Muscle of leg (tissue), 11 donors: ENCODE measurements around the gene BCAS3. TPM values are rescaled to one million over a fixed set of nuclear protein-coding genes. Genes with fewer than 3 reads are reported as not detected.
A peak's percentile ranks its signal among the peaks of the same experiment; 100 is the strongest.

ENCODE experiments used
- DNase-seq: peaks from one replicate; pipeline ENCODE4 v3.0.0; 2013
- H3K27ac ChIP-seq: one replicate; pipeline ENCODE4 v1.5.1; 2013; ENCODE audit warnings: mild to moderate bottlenecking, low read length, control low read depth
- H3K27me3 ChIP-seq: one replicate; pipeline ENCODE4 v1.6.1; 2013; ENCODE audit warnings: low read length; ENCODE audit not compliant: control insufficient read depth, insufficient read depth
- H3K36me3 ChIP-seq: one replicate; pipeline ENCODE4 v1.6.1; 2013; ENCODE audit warnings: low read length; ENCODE audit not compliant: control insufficient read depth, insufficient read depth
- H3K4me1 ChIP-seq: one replicate; pipeline ENCODE4 v1.6.1; 2013; ENCODE audit warnings: low read length; ENCODE audit not compliant: control insufficient read depth, insufficient read depth
- H3K4me3 ChIP-seq: one replicate; pipeline ENCODE4 v1.5.1; 2013; ENCODE audit warnings: low read length, control low read depth
- H3K9me3 ChIP-seq: replicated peaks from 2 replicates; pipeline ENCODE4 v1.6.1; 2013; ENCODE audit warnings: low read depth, low read length; ENCODE audit not compliant: control insufficient read depth
- WGBS: methylation state at CpG from one replicate; pipeline ENCODE4 v1.1.5; 2013; ENCODE audit warnings: missing lambda C conversion rate; ENCODE audit not compliant: insufficient coverage; 5-methylcytosine and 5-hydroxymethylcytosine counted together
- polyA plus RNA-seq, 8 donors: library from polyadenylated mRNA; unstranded; fragments of 120-200 nt; gene quantifications; one replicate each; pipeline versions ENCODE4 v1.2.1 to v1.2.3, GENCODE V29; 2013; ENCODE audit warnings: inconsistent platforms in 1 of 8, low replicate concordance in 1 of 8; ENCODE audit not compliant: insufficient read length in 8 of 8, insufficient read depth in 1 of 8
- total RNA-seq: library from RNA; stranded (reverse); fragments of 120-200 nt; gene quantifications from one replicate; pipeline ENCODE4 v1.2.4, GENCODE V29; 2013

BCAS3 gene
- total and polyA plus RNA-seq, 9 donors: 7.6 to 15.8 (median 9.5) TPM

- H3K36me3 ChIP-seq: no peaks in the 10 kb centered on the region
- peaks cover 55% of the 10 kb centered on the region for H3K4me1 ChIP-seq
- DNase-seq: no peak
- no peaks in the 10 kb centered on the region for H3K27me3 ChIP-seq
- H3K9me3 ChIP-seq: no peaks in the 10 kb centered on the region
- H3K27ac ChIP-seq: no peak overlapping the region
- H3K4me3 ChIP-seq: no peak overlapping the region
- 42% methylated on average over 4 of the region's 8 CpGs for WGBS
Measured at GRCh38 chr17:61384354-61384691, 706.7 kb downstream of the BCAS3 start.

GRCh38 chr17:61384692-61385576 is 707.3 kb downstream of the BCAS3 start:
- H3K27me3 ChIP-seq: no peaks in the 10 kb centered on the region
- H3K4me3 ChIP-seq: no peak overlapping the region
- WGBS: 58% methylated on average over 7 of the region's 13 CpGs
- H3K27ac ChIP-seq: no peak overlapping the region
- no peaks in the 10 kb centered on the region for H3K36me3 ChIP-seq
- peaks cover 53% of the 10 kb centered on the region for H3K4me1 ChIP-seq
- H3K9me3 ChIP-seq: no peaks in the 10 kb centered on the region
- no peak for DNase-seq

GRCh38 chr17:61385577-61386236 is 708.1 kb downstream of the BCAS3 start:
- WGBS: 82% methylated on average over 12 of the region's 15 CpGs
- Histone ChIP-seq H3K27me3 (peaks cover 1% of the 10 kb centered on the region), H3K9me3 (no peaks in the 10 kb centered on the region), H3K4me1 (peaks cover 47% of the 10 kb centered on the region), H3K4me3 (no peak overlapping the region), H3K36me3 (no peaks in the 10 kb centered on the region), H3K27ac (no peak overlapping the region)
- no peak for DNase-seq

- Histone ChIP-seq H3K4me1 (peaks cover 42% of the 10 kb centered on the region), H3K4me3 (no peak overlapping the region), H3K9me3 (no peaks in the 10 kb centered on the region), H3K27me3 (peaks cover 2% of the 10 kb centered on the region), H3K36me3 (no peaks in the 10 kb centered on the region), H3K27ac (no peak overlapping the region)
- no peak for DNase-seq
- 87% methylated on average over 5 of the region's 6 CpGs for WGBS
Measured at GRCh38 chr17:61386251-61386650, 708.6 kb downstream of the BCAS3 start.

- Histone ChIP-seq H3K4me3 (no peak overlapping the region), H3K27ac (no peak overlapping the region), H3K27me3 (peaks cover 3% of the 10 kb centered on the region), H3K4me1 (peaks cover 37% of the 10 kb centered on the region), H3K9me3 (no peaks in the 10 kb centered on the region), H3K36me3 (no peaks in the 10 kb centered on the region)
- 96% methylated on average over 5 of the region's 8 CpGs for WGBS
- DNase-seq: no peak
Measured at GRCh38 chr17:61387011-61387410, 709.4 kb downstream of the BCAS3 start.

GRCh38 chr17:61387511-61388305 is 710.1 kb downstream of the BCAS3 start:
- Histone ChIP-seq H3K27ac (no peak overlapping the region), H3K36me3 (no peaks in the 10 kb centered on the region), H3K27me3 (peaks cover 4% of the 10 kb centered on the region), H3K9me3 (no peaks in the 10 kb centered on the region), H3K4me1 (peaks cover 36% of the 10 kb centered on the region), H3K4me3 (no peak overlapping the region)
- WGBS: 96% methylated on average over 5 of the region's 11 CpGs
- DNase-seq: no peak

GRCh38 chr17:61388561-61389356 is 711.1 kb downstream of the BCAS3 start:
- H3K27me3 ChIP-seq: peaks cover 8% of the 10 kb centered on the region
- H3K36me3 ChIP-seq: no peaks in the 10 kb centered on the region
- H3K4me3 ChIP-seq: no peak overlapping the region
- WGBS: 87% methylated on average over 11 of the region's 21 CpGs
- no peaks in the 10 kb centered on the region for H3K9me3 ChIP-seq
- H3K4me1 ChIP-seq: peaks cover 26% of the 10 kb centered on the region
- DNase-seq: no peak
- H3K27ac ChIP-seq: no peak overlapping the region

DNA sequence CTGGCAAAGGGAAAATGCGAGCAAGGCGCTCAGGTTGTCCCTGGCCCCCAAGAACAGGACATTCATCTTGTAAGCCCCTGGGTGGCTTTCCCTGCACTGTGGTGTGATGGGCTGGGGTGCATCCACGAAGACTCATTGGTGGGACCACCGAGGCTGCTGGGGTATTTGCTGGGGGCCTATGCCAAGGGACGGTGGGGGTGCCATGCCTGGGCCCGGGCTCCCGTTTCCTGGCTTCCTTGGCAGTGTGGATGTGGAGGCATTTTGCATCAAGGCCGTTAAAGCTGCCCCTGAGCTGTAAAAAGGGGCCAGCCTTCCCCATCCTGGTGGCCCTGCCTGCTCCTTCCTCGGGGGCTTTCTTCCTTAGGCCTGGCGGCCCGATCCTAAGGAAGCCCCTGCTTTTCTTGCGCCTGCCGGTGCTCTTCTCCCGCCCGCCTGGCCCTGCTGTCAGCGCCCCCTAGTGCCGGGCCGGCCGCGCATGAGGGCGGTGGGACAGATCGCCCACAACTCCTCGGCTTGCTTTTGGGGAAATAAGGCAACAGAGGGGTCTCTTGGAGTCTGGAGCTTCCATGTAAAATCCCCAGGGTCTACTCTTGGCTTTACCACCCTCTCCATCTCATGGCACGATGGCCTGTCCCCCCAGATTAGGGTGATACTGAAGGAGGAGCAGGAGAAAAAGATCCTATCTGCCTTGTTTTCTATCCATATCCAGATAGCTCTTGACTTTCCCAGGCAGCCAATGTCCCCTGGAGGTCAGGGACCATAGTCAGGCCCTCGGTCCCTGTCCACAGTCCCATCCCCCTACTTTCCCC is 712.2 kb downstream of the BCAS3 start:
- H3K4me3 ChIP-seq: no peak overlapping the region
- H3K4me1 ChIP-seq: peaks cover 15% of the 10 kb centered on the region
- H3K27me3 ChIP-seq: peaks cover 19% of the 10 kb centered on the region
- DNase-seq: peak; percentile 64
- WGBS: 32% methylated on average over 11 of the region's 25 CpGs
- no peak overlapping the region for H3K27ac ChIP-seq
- H3K9me3 ChIP-seq: no peaks in the 10 kb centered on the region
- no peaks in the 10 kb centered on the region for H3K36me3 ChIP-seq

- WGBS: 50% methylated on average over 5 of the region's 11 CpGs
- H3K27me3 ChIP-seq: peaks cover 24% of the 10 kb centered on the region
- no peaks in the 10 kb centered on the region for H3K36me3 ChIP-seq
- H3K27ac ChIP-seq: no peak overlapping the region
- no peak overlapping the region for H3K4me3 ChIP-seq
- no peak for DNase-seq
- H3K9me3 ChIP-seq: no peaks in the 10 kb centered on the region
- H3K4me1 ChIP-seq: peaks cover 15% of the 10 kb centered on the region
Measured at GRCh38 chr17:61390479-61390791, 712.8 kb downstream of the BCAS3 start.
